HPDE6-E6E7 (cell line): ENCODE measurements around the gene ITGA7.
A peak's percentile ranks its signal among the peaks of the same experiment; 100 is the strongest.

Experiments
- DNase-seq: peaks from one replicate; pipeline ENCODE4 v3.0.0; 2011; ENCODE audit warnings: missing footprints; ENCODE audit errors: extremely low spot score

Gene ITGA7

DNA sequence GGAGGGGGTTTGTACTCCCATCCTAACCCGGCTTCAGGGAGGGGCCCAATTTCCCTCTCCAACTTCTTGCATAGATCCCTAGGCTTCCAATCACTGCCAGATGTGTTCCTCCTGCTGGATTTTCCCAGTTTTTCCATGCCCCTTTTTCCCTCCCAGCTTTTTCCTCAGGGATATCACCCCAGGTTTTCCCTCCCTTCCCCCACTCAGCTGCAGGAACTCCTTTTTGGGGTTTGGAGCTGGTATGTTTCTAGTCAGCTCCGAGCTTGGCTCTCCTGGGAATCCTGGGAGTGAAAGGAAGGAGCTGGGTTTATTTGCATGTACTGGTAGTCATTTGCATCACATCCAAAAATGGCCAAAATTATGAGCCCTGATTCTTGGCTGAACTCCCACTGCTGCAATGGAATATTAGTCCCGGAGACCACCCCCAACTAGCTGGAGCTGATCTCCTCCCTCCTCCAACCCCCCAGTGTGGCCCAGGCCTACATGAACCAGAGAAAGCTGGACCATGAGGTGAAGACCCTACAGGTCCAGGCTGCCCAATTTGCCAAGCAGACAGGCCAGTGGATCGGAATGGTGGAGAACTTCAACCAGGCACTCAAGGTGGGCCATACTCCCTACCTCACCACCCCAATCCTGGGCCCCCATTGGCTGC, 11.0 kb upstream of the ITGA7 start:
- DNase-seq, result no peak

DNA sequence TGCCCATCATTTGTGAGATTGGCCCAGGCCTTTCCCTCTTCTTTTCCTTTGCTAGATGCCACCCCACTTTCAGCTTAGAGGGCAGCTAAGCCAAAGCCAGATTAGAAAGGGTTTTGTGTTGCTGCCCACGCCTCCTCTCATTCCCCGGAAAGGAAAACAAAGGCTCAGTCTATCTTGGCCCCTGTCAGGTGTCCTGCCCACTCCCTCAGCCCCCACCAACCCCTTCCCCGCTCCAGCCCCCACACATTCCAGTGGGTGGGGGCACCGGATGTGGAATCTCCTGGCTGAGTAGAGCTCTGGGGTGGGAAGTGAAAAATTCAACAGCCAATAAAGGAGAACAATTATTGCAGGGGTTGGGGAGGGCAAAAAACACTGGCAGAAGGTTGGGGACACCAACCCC, 10.3 kb upstream of the ITGA7 start:
- DNase-seq, result no peak

DNA sequence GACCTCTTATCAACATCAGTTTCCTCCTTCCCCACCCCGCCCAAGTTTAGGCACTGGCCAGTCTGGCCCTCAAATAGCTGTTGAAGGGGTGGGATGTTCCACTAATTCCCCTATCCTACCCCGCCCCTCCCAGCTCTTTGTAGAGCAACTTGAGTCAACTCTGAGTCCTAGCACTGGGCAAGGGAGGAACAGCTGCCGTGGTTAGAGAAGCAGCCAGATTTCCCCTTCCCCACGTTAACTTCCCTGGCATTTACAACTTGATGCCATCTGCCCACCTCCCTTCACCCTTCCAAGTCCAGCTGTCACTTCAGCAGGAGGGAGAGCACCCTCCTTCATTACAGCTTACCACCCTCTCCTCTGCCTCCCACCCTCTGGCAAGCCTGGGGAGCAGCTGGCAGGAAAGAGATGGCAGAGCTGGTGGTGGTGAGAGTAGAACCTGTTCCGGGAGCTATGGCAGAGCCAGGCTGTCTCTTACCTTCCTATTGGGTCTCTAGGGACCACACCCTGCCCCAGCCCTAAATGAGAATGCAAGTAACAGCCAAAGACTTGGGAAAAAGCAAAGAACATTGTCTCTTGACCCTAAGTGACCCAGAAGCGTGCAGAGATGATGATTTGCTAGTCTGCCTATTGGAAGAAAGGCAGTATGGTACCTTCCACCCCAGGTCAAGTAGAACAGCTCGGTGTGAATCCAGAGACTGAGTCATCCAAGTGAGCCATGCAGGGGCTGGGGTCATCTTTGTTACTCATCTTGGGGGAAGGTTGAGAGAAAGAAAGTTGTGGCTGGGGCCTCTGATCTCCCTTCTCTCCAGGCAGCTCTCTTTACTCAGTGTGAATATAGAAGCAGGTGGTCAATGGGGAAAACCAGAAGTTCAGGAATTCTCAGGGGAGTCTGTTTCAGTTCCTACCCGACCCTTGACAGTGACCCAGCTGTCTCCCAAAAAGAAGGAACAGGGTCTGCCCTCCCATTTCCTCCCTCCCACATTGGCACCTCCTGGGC, 9.6 kb upstream of the ITGA7 start:
- DNase-seq, result peak; percentile 70

DNA sequence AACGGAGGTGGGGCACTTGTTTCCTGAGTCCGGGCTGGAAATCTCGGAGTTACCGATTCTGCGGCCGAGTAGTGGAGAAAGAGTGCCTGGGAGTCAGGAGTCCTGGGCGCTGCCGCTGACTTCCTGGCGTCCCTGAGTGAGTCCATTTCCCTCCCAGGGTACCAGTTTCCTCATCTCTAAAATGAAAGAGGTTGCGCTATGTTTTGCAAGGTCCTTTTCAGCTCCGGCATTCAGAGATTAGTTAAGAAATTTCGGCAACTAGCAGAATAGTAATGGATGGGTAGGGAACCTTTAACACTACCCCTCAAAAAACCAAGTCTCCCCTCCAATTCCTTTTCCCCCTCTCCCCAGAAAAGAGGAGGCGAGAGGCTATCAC, 8.9 kb upstream of the ITGA7 start:
- no peak for DNase-seq

DNA sequence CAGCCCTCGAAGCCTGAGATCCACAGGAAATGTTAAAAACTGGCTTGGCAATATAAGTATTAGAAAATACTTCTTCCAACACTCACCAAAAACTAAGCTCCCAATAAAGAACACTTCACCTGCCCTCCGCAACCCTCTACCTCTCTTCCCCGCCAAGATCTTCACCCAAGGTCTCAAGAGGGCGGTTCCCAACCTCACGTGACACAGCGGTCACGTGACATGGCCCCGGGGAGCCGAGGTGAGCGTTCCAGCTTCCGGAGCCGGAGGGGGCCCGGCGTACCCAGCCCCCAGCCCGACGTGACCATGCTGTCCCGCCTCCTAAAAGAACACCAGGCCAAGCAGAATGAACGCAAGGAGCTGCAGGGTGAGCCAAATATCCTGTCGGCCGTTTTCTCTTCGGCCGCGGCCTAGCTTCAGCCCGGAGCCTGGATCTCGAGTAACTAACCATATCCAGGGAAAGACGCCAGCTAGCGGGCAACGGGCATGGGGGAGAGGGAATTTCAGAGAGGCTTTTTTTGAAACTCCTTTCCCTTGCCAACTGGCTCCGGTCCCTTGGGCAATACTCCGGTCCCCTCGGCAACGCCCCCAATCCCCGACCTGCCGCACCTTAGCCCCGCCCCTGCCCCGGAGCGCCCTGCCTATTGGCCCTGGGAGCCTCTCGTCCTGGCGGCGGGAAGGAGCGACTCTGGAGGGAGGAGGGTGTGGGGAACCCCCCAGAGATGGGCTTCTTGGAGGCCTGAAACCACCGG, 8.3 kb upstream of the ITGA7 start, which contains the start of gene BLOC1S1:
BLOC1S1 (plus strand) TSS at position 214 of the 749 bp plus-strand sequence; CDS start at position 220, 6 bp downstream.
- DNase-seq, result peak; percentile 93

DNA sequence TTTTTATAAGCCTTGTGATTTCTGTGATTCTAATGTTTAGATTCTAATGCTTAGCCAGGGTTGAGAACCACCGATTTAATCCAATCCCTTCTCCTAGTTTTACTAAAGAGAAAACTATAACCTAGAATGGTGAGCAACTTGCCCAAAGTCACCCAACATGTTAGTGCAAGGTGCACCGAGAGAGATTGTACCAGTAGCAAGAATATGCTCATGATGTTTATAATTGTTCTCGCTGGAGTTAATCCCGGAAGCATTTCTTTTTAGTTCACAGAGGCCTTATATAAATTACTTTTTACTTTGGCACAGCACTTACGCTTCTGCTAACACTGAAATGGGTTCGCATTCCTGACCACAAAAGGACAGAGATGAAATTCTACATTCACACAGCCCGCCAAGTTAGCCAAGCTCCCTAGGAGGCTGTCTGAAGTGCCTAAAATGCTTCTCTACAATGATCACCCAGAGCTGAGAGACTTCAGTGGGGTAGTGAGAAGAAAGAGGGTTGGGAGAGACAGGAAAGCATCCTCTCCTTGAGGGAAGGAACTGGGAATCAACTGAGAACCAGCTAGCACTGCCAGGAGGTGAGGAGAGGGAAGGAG, 7.6 kb upstream of the ITGA7 start:
- no peak for DNase-seq

DNA sequence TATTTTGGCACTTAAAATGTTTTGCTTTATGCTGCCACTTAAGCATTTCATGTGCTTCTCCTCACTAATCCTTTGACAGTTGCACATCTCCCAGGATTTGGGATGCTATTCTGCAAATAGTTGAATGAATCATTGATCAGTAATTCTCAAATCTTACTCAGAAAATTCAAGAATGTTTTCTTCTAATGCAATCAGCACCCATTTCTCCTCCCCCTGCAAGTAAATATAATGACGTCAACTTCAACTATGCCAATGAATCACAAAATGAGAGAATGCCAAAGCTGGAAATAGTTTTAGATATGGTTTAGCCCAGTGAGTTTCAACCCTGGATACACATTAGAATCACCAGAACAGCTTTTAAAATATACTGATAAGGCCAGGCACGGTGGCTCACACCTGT, 6.0 kb upstream of the ITGA7 start:
- DNase-seq, result no peak

- DNase-seq, result no peak
These were observed 5.2 kb upstream of the ITGA7 start for GRCh38 chr12:55712700-55713415.

DNA sequence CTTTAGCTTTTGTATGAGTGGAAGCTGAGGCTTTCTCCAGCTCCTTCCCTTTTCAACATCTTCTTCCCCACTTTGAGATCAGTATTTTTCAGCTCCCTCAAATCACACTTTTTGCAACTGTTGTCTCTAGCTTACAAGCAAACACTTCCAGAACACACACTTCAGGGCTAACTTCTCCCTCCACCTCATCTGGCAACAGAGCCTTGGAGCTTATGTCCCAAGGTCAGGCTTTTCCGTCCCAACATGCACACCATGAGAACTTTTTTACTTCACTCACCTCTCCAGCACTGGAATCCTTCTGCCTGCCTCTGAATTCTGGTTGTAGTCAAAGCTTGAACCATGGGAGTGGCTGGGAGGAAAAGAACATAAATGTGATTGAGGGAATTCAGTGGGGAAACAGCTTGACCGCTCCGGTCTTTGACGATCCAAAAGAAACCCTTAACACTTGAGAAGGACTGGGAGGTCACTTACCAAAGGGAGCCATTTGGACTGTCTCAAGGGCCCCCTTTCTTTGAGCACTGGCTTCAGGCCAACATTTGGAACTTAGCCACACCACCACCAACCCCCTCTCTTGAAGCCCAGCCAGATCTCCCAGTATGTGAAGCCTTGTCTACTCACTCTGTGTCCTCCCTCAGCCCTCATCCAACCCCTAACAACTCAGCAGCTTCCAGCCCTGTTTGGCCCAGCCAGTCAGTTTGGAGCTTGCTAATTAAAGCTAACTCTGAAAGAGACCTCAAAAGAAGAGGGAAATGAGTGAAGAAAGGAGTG, 4.3 kb upstream of the ITGA7 start:
- no peak for DNase-seq

DNA sequence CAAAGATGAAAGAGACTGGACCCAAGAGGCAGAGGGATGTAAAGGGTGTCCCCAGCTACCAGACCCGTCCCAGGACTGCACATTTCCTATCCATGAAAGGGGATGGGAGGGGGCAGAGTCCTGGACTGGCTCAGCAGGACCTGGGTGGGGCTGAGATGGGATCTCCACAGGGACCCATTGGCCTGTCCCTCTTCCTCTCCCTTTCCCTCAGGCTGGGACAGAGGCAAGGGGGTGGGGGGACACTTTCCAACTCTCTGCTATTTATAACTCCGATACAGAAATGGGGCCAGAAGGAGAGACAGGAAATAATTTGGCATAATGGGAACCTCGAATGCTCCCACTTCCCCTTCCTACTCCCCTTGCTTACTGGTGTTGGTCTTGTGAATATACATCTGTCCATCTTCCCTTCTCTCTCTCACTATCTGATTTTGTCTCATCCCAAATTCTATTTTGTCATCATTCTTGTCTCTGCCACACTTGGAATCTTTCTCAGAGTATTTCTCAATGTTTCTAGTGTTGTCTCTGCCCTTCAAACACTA, 1.1 kb upstream of the ITGA7 start:
- DNase-seq, result no peak

- DNase-seq, result no peak
These were observed 459 bp downstream of the ITGA7 start for GRCh38 chr12:55707219-55707671.

DNA sequence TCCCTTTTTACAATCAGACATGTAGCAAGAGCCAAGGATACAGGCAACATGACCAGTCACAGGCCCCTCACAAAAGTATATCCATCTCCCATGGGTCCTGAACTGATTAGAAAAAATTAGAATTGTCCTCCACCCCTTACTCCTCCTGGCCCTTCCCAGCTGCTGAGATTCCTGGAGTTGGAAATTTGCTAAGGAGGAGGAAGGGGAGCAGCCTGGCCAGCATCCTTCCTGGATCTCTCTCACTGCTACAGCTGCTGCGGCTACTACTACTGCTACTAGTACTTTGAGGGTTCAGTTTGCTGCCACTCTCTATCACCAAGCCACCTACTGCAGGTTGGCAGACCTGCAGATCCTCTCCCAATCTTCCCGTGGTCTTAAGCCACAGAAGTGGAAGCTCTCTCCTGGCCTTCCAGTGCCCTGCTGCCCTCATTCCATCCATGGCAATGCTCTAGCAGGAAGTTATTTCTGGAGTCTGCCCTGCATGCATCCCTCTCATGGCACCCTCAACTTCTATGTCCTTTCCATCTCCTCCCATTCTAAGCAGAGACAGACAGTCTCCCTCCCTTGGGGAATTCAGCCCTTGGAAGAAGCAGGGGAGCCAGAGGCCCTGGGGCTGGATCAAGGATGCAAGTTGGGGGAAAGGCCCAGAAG, 1.0 kb downstream of the ITGA7 start:
- no peak for DNase-seq

DNA sequence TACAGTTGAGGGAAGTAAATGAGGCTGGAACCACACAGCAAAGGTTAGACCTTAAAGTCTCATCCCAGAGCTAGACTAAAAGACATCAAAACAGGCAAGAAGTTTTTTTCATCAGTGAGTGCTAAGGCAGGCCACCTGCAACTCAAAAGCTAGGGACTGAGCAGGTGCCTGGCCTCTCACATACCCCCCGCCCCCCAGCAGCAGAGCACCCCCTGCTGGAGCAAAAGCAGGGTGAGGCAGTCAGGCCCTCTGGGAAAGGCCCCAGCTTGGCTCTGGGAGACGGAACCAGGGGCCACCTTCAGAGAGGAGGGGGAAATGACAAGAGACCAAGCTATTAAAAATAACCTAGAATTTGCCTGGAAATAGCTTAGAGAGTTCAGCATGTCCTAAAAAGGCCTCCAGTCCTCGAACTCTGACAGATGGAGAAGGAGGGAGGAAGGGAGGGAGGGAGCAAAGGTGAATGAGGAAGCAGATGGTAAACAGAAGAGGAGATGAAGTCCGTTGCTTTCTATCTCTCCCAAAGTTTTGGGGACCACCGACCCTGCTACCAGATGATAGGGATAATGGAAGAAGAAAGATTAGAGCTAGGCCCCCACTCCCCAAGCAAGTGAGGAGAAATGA, 1.8 kb downstream of the ITGA7 start:
- no peak for DNase-seq

GRCh38 chr12:55704824-55705718, 2.6 kb downstream of the ITGA7 start:
- no peak for DNase-seq

DNA sequence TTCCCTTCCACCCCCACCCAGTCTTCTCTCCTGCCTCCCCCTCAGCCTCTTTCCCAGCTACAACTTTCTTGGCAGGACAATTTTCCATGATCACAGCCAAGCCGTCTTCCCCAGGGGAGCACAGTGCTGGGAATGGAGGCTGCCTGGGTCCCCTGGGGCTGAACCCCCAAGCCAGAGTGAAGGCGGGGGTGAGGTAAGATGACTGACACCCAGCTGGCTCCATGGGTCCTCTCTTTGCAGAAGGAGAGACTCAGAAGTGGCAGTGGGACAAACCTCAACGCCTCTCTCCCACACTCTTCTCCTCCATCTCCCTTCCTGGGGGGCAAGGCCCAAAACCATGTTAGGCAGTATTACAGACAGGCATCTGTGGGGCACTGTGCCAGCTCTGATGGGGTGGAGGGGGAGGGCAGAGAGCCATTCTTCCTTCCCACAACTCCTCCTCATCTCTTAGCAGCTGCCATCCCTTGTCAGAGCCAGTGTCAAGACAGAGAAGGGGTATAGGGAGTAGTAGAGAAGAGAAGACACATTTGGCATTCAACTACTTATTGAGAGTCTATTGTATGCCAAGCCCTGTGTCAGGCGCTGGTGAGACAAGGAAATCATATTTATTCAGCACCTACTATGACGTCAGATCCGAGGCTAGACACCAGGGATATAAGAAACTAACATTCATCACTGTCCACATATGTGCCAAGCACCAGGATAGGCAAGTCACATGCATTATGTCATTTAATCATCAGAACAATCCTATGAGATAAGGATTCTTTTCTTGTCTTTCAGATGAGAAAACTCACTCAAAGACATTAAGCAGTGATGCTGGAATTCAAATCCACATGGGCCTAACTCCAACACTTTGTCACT, 3.6 kb downstream of the ITGA7 start:
- no peak for DNase-seq

GRCh38 chr12:55703288-55703687, 4.4 kb downstream of the ITGA7 start:
- no peak for DNase-seq

- DNase-seq, result no peak
These were observed 4.8 kb downstream of the ITGA7 start for GRCh38 chr12:55702861-55703260.
